ENCODE data around the gene ZBTB5. TPM values are rescaled to one million over a fixed set of nuclear protein-coding genes. Genes with fewer than 3 reads are reported as not detected.
"Not testable (repeated sequence)": the region's sequence is repeated elsewhere in the genome, so short reads cannot be mapped to it uniquely, and the experiment has no call there.

Gene ZBTB5
- total RNA-seq, 1 experiment from 2014 or later, result 5.7 TPM

GRCh38 chr9:37407468-37407867, 57.8 kb downstream of the ZBTB5 start:
- no peak for DNase-seq (ENCODE audit: low read depth)

DNA sequence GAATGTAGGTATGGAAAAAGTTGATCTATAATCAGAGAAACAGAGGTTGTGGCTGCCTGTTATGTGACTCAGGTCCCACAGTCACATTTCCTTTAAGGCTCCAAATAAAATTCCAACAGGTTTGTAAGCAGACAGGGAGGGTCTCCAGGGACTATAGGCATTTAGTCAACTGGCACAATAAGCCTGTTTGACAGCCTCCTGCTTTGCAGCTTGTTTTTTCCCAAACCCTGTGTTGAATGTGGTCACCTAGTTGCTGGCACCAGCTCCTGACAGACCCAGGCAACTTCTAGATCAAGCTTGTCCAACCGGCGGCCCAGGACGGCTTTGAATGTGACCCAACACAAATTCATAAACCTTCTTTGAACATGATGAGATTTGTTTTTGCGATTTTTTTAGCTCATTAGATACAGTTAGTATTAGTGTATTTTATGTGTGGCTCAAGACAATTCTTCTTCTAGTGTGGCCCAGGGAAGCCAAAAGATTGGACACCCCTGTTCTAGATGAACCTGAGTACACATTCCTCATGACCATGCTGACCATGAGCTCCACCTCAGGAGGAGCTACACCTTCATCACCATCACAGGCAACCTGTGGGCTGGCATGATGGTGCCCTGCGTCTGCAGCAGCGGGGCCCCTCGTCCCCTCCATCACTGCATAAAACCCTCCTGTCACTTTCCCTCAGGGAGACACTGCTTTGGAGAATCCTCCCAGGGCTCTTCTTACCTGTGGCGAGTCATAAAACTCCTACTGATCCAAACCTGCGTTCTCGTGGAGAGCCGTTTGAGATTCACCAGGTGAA, 58.4 kb downstream of the ZBTB5 start:
- DNase-seq (ENCODE audit: low read depth), result no peak

DNA sequence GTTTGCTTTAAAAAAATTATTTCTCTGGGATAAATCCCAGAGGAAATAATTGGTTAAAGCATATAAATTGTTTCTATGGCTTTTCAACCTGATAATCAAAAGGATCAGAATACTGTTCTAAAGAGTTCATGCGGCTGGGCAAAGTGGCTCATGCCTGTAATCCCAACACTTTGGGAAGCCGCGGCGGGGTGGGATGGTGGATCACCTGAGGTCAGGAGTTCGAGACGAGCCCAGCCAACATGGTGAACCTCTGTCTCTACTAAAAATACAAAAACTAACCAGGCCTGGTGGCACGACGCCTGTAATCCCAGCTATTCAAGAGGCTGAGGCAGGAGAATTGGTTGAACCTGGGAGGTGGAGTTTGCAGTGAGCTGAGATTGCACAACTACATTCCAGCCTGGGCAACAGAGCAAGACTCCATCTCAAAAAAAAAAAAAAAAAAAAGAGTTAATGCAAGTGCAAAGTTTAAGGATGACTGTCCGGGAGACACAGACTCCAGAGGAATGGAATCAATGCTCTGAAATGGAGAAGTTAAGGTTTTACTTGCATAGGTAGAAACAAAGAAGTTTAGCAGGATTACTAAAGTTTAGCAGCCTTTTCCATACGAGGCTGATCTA, 59.4 kb downstream of the ZBTB5 start:
- no peak for DNase-seq (ENCODE audit: low read depth)

DNA sequence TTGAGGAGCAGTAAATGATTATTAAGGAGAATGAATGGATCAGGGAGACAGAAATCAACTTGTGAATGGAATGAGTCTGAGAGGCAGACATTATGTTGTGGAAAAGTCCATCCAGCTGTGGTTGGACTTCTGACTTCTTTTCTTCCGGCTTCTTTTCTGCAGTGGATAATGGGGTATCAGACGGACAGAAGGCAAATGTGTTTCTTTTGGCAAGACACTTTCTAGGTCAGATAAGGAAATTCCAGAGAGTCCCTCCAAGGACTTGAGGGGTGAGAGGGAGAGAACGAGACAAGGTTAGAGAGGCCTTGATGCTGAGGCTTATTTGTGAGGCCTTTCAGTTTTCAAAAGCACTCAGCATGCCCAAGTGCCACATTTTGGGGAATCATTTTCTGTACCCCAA, 59.9 kb downstream of the ZBTB5 start:
- DNase-seq (ENCODE audit: low read depth), result no peak

DNA sequence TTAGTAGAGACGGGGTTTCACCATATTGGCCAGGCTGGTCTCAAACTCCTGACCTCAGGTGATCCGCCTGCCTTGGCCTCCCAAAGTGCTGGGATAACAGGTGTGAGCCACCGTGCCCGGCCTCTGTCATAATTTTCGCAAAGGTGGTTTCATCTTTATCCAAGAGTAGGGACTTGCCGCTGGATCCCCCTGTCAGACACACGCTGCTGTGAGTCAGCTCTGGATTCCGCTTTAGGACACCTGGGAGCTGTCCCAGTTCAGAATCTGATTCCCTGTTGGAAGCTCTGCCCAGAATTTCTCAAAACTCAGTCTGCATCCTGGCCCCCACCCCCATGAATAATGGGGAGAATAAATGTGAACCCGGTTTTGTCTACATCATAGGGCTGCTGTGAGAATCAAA, 60.7 kb downstream of the ZBTB5 start:
- DNase-seq (ENCODE audit: low read depth), result no peak

DNA sequence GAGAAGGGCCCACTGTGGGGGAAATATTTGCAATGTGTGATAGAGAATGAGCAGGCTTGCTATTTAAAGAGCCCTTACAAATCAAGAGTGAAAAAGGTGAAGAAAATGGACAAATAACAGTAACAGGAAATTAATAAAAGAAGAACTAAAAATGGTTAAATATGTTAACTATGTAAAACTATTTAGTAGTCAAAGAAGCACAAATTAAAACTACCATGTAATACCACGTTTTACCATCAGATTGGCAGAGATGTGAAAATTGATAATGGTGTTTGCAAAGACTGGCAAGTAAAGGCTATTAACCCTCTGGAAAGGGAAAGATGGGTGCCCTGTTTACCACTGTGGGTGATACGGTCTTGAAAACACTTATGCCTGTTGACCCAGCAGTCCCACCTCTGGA, 65.9 kb downstream of the ZBTB5 start:
- DNase-seq (ENCODE audit: low read depth), result no peak

- no peak for DNase-seq (ENCODE audit: low read depth)
These were observed 66.7 kb downstream of the ZBTB5 start for GRCh38 chr9:37398464-37399025.

GRCh38 chr9:37397948-37398347, 67.3 kb downstream of the ZBTB5 start:
- not testable (repeated sequence) for DNase-seq (ENCODE audit: low read depth)

GRCh38 chr9:37395663-37396062, 69.6 kb downstream of the ZBTB5 start:
- DNase-seq (ENCODE audit: low read depth), result no peak

GRCh38 chr9:37395229-37395628, 70.0 kb downstream of the ZBTB5 start:
- no peak for DNase-seq (ENCODE audit: low read depth)

- no peak for DNase-seq (ENCODE audit: low read depth)
These were observed 73.0 kb downstream of the ZBTB5 start for GRCh38 chr9:37392272-37392671.

GRCh38 chr9:37390759-37391158, 74.5 kb downstream of the ZBTB5 start:
- DNase-seq (ENCODE audit: low read depth), result no peak

Other genes starting within 250 kb of the ZBTB5 start
- 139 and 149 TPM in 2 replicates for gene GRHPR, start 42.8 kb downstream of the ZBTB5 start, total RNA-seq (2014; rRNA removed; shearing (Covaris generic))
- gene POLR1E, start 20.5 kb upstream of the ZBTB5 start, total RNA-seq (2014; rRNA removed; shearing (Covaris generic)), result 62.4 and 65.3 TPM in 2 replicates
- gene FBXO10, start 110.9 kb upstream of the ZBTB5 start, total RNA-seq (2014; rRNA removed; shearing (Covaris generic)), result 2.9 and 5.9 TPM in 2 replicates
- gene TOMM5, start 127.1 kb upstream of the ZBTB5 start, total RNA-seq (2014; rRNA removed; shearing (Covaris generic)), result 371 and 411 TPM in 2 replicates
- gene FRMPD1, start 185.5 kb upstream of the ZBTB5 start, total RNA-seq (2014; rRNA removed; shearing (Covaris generic)), result not detected in 2 replicates